SK-N-SH (cell line): Measurements from ENCODE around the gene TEKT2. TPM values are rescaled to one million over a fixed set of nuclear protein-coding genes. Genes with fewer than 3 reads are reported as not detected.

Experiments used
- CTCF ChIA-PET: fragments of 300-600, 350-600 bp; formaldehyde crosslinking; extraction: SDS; loops from one replicate; lab custom pipeline; 2021; lab: Yijun Ruan, JAX
- POLR2A ChIA-PET: fragments of 350-600 bp; sonication (Branson Sonifier 250); formaldehyde crosslinking; extraction: SDS; loops from one replicate; lab custom pipeline; 2020; ENCODE audit warnings: antibody characterized with exemption, inconsistent platforms; lab: Yijun Ruan, JAX
- DNase-seq: peaks from one replicate; pipeline ENCODE4 v3.0.0; 2012
- H2AFZ ChIP-seq: fragments of 200-600 bp; sonication (generic); 2 replicates; pipeline ENCODE4 v1.8.1; 2016; ENCODE audit warnings: antibody characterized with exemption, mild to moderate bottlenecking, low read depth
- H3F3A ChIP-seq: fragments of 200-600 bp; sonication (generic); replicated peaks from 2 replicates; pipeline ENCODE3; 2016; ENCODE audit warnings: antibody characterized with exemption, mild to moderate bottlenecking; ENCODE audit not compliant: insufficient read depth
- H3K27ac ChIP-seq, 2 experiments: fragments of 200-500 bp in 1 of 2; fragments of 200-600 bp in 1 of 2; sonication (Bioruptor generic) in 1 of 2; sonication (generic), shearing (Covaris generic) in 1 of 2; 2 replicates each; pipeline versions ENCODE4 v1.5.1 to v1.6.1; 2014 to 2016; ENCODE audit warnings: low read depth in 2 of 2, inconsistent platforms in 1 of 2, low read length in 1 of 2, mild to moderate bottlenecking in 1 of 2, mixed read lengths in 1 of 2
- H3K27me3 ChIP-seq: fragments of 200-600 bp; sonication (generic), shearing (Covaris generic); 2 replicates; pipeline ENCODE4 v1.6.1; 2016; ENCODE audit warnings: mixed run types; ENCODE audit not compliant: insufficient read depth
- H3K36me3 ChIP-seq, 2 experiments: fragments of 200-500 bp in 1 of 2; fragments of 200-600 bp in 1 of 2; sonication (Bioruptor generic) in 1 of 2; sonication (generic) in 1 of 2; replicated peaks in 1 of 2; 2 replicates each; pipeline versions ENCODE3 to v1.5.1; 2014 to 2016; ENCODE audit warnings: low read length in 1 of 2, mild to moderate bottlenecking in 1 of 2; ENCODE audit not compliant: insufficient read depth in 2 of 2, control insufficient read depth in 1 of 2
- H3K4me1 ChIP-seq, 2 experiments: fragments of 200-500 bp in 1 of 2; fragments of 200-600 bp in 1 of 2; sonication (Bioruptor generic) in 1 of 2; sonication (generic), shearing (Covaris generic) in 1 of 2; 2 replicates each; pipeline versions ENCODE4 v1.5.1 to v1.6.1; 2014 to 2016; ENCODE audit warnings: low read depth in 1 of 2, low read length in 1 of 2, mixed run types in 1 of 2; ENCODE audit not compliant: insufficient read depth in 2 of 2, control insufficient read depth in 1 of 2
- H3K4me2 ChIP-seq: fragments of 200-600 bp; sonication (generic), shearing (Covaris generic); 2 replicates; pipeline ENCODE4 v1.6.1; 2017; ENCODE audit warnings: mixed run types
- H3K4me3 ChIP-seq, 2 experiments: fragments of 200-500 bp in 1 of 2; fragments of 200-600 bp in 1 of 2; sonication (Bioruptor generic) in 1 of 2; sonication (generic), shearing (Covaris generic) in 1 of 2; 2 replicates each; pipeline versions ENCODE4 v1.5.1 to v1.8.1; 2014 to 2016; ENCODE audit warnings: low read depth in 2 of 2, inconsistent platforms in 1 of 2, low read length in 1 of 2, mild to moderate bottlenecking in 1 of 2, mixed read lengths in 1 of 2, moderate library complexity in 1 of 2
- H3K79me2 ChIP-seq: fragments of 200-600 bp; sonication (generic); 2 replicates; pipeline ENCODE4 v1.8.1; 2017; ENCODE audit warnings: mild to moderate bottlenecking; ENCODE audit not compliant: insufficient read depth
- H3K9ac ChIP-seq: fragments of 200-600 bp; sonication (generic); 2 replicates; pipeline ENCODE4 v1.6.1; 2017; ENCODE audit warnings: mixed run types
- H3K9me2 ChIP-seq: fragments of 200-600 bp; sonication (generic); 2 replicates; pipeline ENCODE4 v1.6.1; 2017; ENCODE audit warnings: mixed run types
- H3K9me3 ChIP-seq: fragments of 200-600 bp; sonication (generic); 2 replicates; pipeline ENCODE4 v1.6.1; 2017; ENCODE audit warnings: mixed run types, mild to moderate bottlenecking, moderate library complexity
- H4K20me1 ChIP-seq: fragments of 200-600 bp; sonication (generic); 2 replicates; pipeline ENCODE4 v1.6.1; 2017; ENCODE audit warnings: mild to moderate bottlenecking, mixed run types; ENCODE audit not compliant: insufficient read depth
- CTCF ChIP-seq: fragments of 200-600 bp; sonication (generic); IDR thresholded peaks from 2 replicates; pipeline ENCODE4 v1.6.1; 2017; ENCODE audit warnings: antibody characterized with exemption, mild to moderate bottlenecking, moderate library complexity
- ELF1 ChIP-seq: IDR thresholded peaks from 2 replicates; pipeline ENCODE4 v1.4.0; 2012
- FOXM1 ChIP-seq: IDR thresholded peaks from 2 replicates; pipeline ENCODE4 v1.4.0; 2012; ENCODE audit warnings: low read depth, mild to moderate bottlenecking
- GABPA ChIP-seq: IDR thresholded peaks from 2 replicates; pipeline ENCODE4 v1.4.0; 2012; ENCODE audit warnings: low read depth, mild to moderate bottlenecking
- GATA2 ChIP-seq: sonication (generic); formaldehyde crosslinking; IDR thresholded peaks from 2 replicates; pipeline ENCODE4 v1.5.0; 2020; ENCODE audit warnings: mild to moderate bottlenecking, missing genetic modification reagents
- MEF2A ChIP-seq: IDR thresholded peaks from 2 replicates; pipeline ENCODE4 v1.4.0; 2012; ENCODE audit warnings: low read depth, borderline replicate concordance
- MXI1 ChIP-seq: IDR thresholded peaks from 2 replicates; pipeline ENCODE4 v1.6.1; 2012; ENCODE audit warnings: mild to moderate bottlenecking, low read depth, low read length, improper control_type of control experiment
- NFIC ChIP-seq: IDR thresholded peaks from 2 replicates; pipeline ENCODE4 v1.4.0; 2012; ENCODE audit warnings: borderline replicate concordance
- PBX3 ChIP-seq: IDR thresholded peaks from 2 replicates; pipeline ENCODE4; 2012
- POLR2AphosphoS5 ChIP-seq: IDR thresholded peaks from 2 replicates; pipeline ENCODE4 v1.6.1; 2012; ENCODE audit warnings: low read depth, low read length
- REST ChIP-seq: IDR thresholded peaks from 2 replicates; pipeline ENCODE4 v1.6.1; 2012; ENCODE audit warnings: mild to moderate bottlenecking, low read depth, low read length, moderate library complexity
- SIN3A ChIP-seq: IDR thresholded peaks from 2 replicates; pipeline ENCODE4 v1.6.1; 2012; ENCODE audit warnings: low read depth, mild to moderate bottlenecking, low read length, moderate library complexity, borderline replicate concordance
- USF1 ChIP-seq: IDR thresholded peaks from 2 replicates; pipeline ENCODE4 v1.4.0; 2012; ENCODE audit warnings: low read depth, borderline replicate concordance
- ZBTB33 ChIP-seq: IDR thresholded peaks from 2 replicates; pipeline ENCODE4 v1.4.0; 2012; ENCODE audit warnings: low read depth, borderline replicate concordance
- WGBS: methylation state at CpG from one replicate; pipeline ENCODE4 v1.1.6; 2017; ENCODE audit warnings: low lambda C conversion rate; 5-methylcytosine and 5-hydroxymethylcytosine counted together
- polyA plus RNA-seq, 3 experiments: library from polyadenylated mRNA; depleted of rRNA; stranded (reverse); fragments of >200 nt; gene quantifications; 2 replicates each; pipeline ENCODE4 v1.2.3, GENCODE V29; 2012

TEKT2 gene
- polyA plus RNA-seq, 1 of the 3 experiments (the other 2 are of a cell fraction), result 1.2 TPM

- H3K9me3 ChIP-seq, result no peaks in the 10 kb centered on the region
- no peaks in the 10 kb centered on the region for H3K27me3 ChIP-seq
- peaks cover 39% of the 10 kb centered on the region for H3F3A ChIP-seq
- H3K27ac ChIP-seq, result peak overlapping the region; percentile 45 to 89
- TF ChIP-seq NFIC (no peak), SIN3A (no peak), REST (no peak), MXI1 (no peak), USF1 (no peak), GATA2 (CRISPR knock-in tag) (no peak), ZBTB33 (no peak), MEF2A (no peak), ELF1 (no peak), FOXM1 (no peak), GABPA (no peak), CTCF (no peak), POLR2AphosphoS5 (no peak), PBX3 (no peak)
- TF ChIP-seq, all 33 proteins: peak for 0
- DNase-seq, result peak; percentile 20
- H3K79me2 ChIP-seq, result peaks cover 17% of the 10 kb centered on the region; the same call in 1 of the 2 replicates
- peak overlapping the region; percentile 44; the same call in 1 of the 2 replicates for H3K4me2 ChIP-seq
- H2AFZ ChIP-seq, result peak overlapping the region; percentile 52; the same call in 1 of the 2 replicates
- H3K36me3 ChIP-seq, result peaks cover 15 to 19% of the 10 kb centered on the region in 2 experiments
- no peaks in the 10 kb centered on the region for H3K9me2 ChIP-seq
- no peaks in the 10 kb centered on the region for H4K20me1 ChIP-seq
- no peak overlapping the region for H3K9ac ChIP-seq
- WGBS, result 68% methylated on average over 4 of the region's 6 CpGs
- POLR2A ChIA-PET, result interaction anchor here (0.7 to 1.4 kb wide), 5 partner anchors 17 to 37 kb away, joined by 3 to 5 read pairs (median 3); no protein-coding TSS in a partner anchor
- CTCF ChIA-PET, result interaction anchor here (0.7 to 17.9 kb wide), 27 partner anchors 10 to 302 kb away, joined by 3 to 700 read pairs (median 4); partner anchors contain the start of genes ADPRS, AGO1, AGO3 and TEKT2
- peaks cover 14 to 43% of the 10 kb centered on the region in 2 experiments; a peak in 3 of 4 replicates for H3K4me1 ChIP-seq
- H3K4me3 ChIP-seq, result no peak overlapping the region
Observed at GRCh38 chr1:36134031-36134430, 50.1 kb downstream of the TEKT2 start.
